Endothelial cell of umbilical vein (primary cell): ENCODE results near the gene TM6SF1. TPM values are rescaled to one million over a fixed set of nuclear protein-coding genes. Genes with fewer than 3 reads are reported as not detected.

Source experiments
- BruUV-seq: library from RNA; stranded (reverse); fragments of 400-500 nt; replicated peaks from 2 replicates; lab custom pipeline; 2021; lab: Mats Ljungman, UMichigan
- CTCF ChIA-PET: fragments of 300-600, 350-600 bp; sonication (Branson Sonifier 250); formaldehyde crosslinking; loops from one replicate; lab custom pipeline; 2021; ENCODE audit warnings: antibody characterized with exemption, inconsistent platforms; lab: Charles Lee
- POLR2A ChIA-PET: fragments of 300-600, 350-600 bp; sonication (Branson Sonifier 250); formaldehyde crosslinking; loops from one replicate; lab custom pipeline; 2021; ENCODE audit warnings: antibody characterized with exemption, inconsistent platforms; lab: Charles Lee
- DNase-seq: peaks from one replicate; pipeline ENCODE4 v3.0.0-alpha.2; 2011; ENCODE audit warnings: low read depth, low spot score
- FAIRE-seq: peaks from 2 replicates; lab custom pipeline; 2011; peaks lifted over from hg19 to GRCh38; lab: Jason Lieb, UNC
- H2AFZ ChIP-seq: 2 replicates; pipeline ENCODE4 v1.6.0; 2012; ENCODE audit warnings: low read depth, low read length, control low read depth, inconsistent platforms
- H3K27ac ChIP-seq: 2 replicates; pipeline ENCODE4 v1.5.1; 2011; ENCODE audit warnings: low read depth, mild to moderate bottlenecking, control low read depth, low read length, moderate library complexity; ENCODE audit not compliant: insufficient read depth
- H3K27me3 ChIP-seq, 2 experiments: 2 replicates each; pipeline versions ENCODE4 v1.6.0 to v1.6.1; 2011; ENCODE audit warnings: low read length in 2 of 2, mixed read lengths in 1 of 2; ENCODE audit not compliant: control insufficient read depth in 2 of 2, insufficient read depth in 2 of 2
- H3K36me3 ChIP-seq, 2 experiments: 2 replicates in 1 of 2; 3 replicates in 1 of 2; pipeline ENCODE4 v1.5.1; 2011; ENCODE audit warnings: low read length in 2 of 2, mild to moderate bottlenecking in 1 of 2, moderate library complexity in 1 of 2; ENCODE audit not compliant: control insufficient read depth in 2 of 2, insufficient read depth in 2 of 2; ENCODE audit errors: extremely low read depth in 1 of 2
- H3K4me1 ChIP-seq: 3 replicates; pipeline ENCODE4 v1.5.1; 2011; ENCODE audit warnings: mild to moderate bottlenecking, low read length; ENCODE audit not compliant: control insufficient read depth, insufficient read depth; ENCODE audit errors: extremely low read depth
- H3K4me2 ChIP-seq: 2 replicates; pipeline ENCODE4 v1.6.1; 2011; ENCODE audit warnings: low read length, control low read depth, mixed read lengths; ENCODE audit not compliant: insufficient read depth
- H3K4me3 ChIP-seq, 3 experiments: fragments of 200-600 bp in 1 of 3; sonication (generic), shearing (Covaris generic) in 1 of 3; replicated peaks in 1 of 3; 2 replicates each; pipeline ENCODE4 v1.5.1; 2011 to 2016; ENCODE audit warnings: control low read depth in 3 of 3, low read length in 3 of 3, mild to moderate bottlenecking in 2 of 3, inconsistent platforms in 1 of 3, low read depth in 1 of 3, moderate library complexity in 1 of 3; ENCODE audit not compliant: insufficient read depth in 1 of 3
- H3K79me2 ChIP-seq: 2 replicates; pipeline ENCODE4 v1.6.0; 2012; ENCODE audit warnings: low read length, inconsistent platforms; ENCODE audit not compliant: control insufficient read depth, insufficient read depth
- H3K9ac ChIP-seq: replicated peaks from 2 replicates; pipeline ENCODE3; 2011; ENCODE audit warnings: low read length, control low read depth; ENCODE audit not compliant: insufficient read depth; ENCODE audit errors: extremely low read depth
- H3K9me1 ChIP-seq: replicated peaks from 3 replicates; pipeline ENCODE4 v1.6.0; 2011; ENCODE audit warnings: mild to moderate bottlenecking, low read length; ENCODE audit not compliant: control insufficient read depth, insufficient read depth; ENCODE audit errors: extremely low read depth
- H3K9me3 ChIP-seq: replicated peaks from 2 replicates; pipeline ENCODE4 v1.5.1; 2012; ENCODE audit warnings: low read length, inconsistent platforms; ENCODE audit not compliant: control insufficient read depth, insufficient read depth
- H4K20me1 ChIP-seq: replicated peaks from 2 replicates; pipeline ENCODE3; 2011; ENCODE audit warnings: mild to moderate bottlenecking, low read length; ENCODE audit not compliant: control insufficient read depth, insufficient read depth; ENCODE audit errors: extremely low read depth
- EZH2 ChIP-seq: IDR thresholded peaks from 2 replicates; pipeline ENCODE4 v1.6.1; 2012; ENCODE audit warnings: borderline replicate concordance, low read depth, mild to moderate bottlenecking, moderate library complexity, low read length, inconsistent platforms; ENCODE audit not compliant: severe bottlenecking
- FOS ChIP-seq: IDR thresholded peaks from 2 replicates; pipeline ENCODE4 v1.6.1; 2011; ENCODE audit warnings: mild to moderate bottlenecking, low read length, moderate library complexity, borderline replicate concordance; ENCODE audit not compliant: insufficient read depth
- GATA2 ChIP-seq: IDR thresholded peaks from 2 replicates; pipeline ENCODE4 v1.7.0; 2011; ENCODE audit warnings: low read depth, mild to moderate bottlenecking, moderate library complexity, mixed read lengths, low read length; ENCODE audit not compliant: insufficient read length, insufficient read depth
- MYC ChIP-seq: IDR thresholded peaks from one replicate; pipeline ENCODE4 v1.6.1; 2011; ENCODE audit warnings: mild to moderate bottlenecking, low read depth, low read length
- POLR2A ChIP-seq: IDR thresholded peaks from 2 replicates; pipeline ENCODE4 v1.6.1; 2012; ENCODE audit warnings: low read depth, mild to moderate bottlenecking, control low read depth, low read length
- POLR2AphosphoS5 ChIP-seq: IDR thresholded peaks from 2 replicates; pipeline ENCODE4 v1.6.1; 2012; ENCODE audit warnings: low read depth, mild to moderate bottlenecking, control low read depth, low read length, moderate library complexity; ENCODE audit not compliant: insufficient read depth
- dilution Hi-C: fragments of 300-500 bp; cut with MboI; formaldehyde crosslinking; loops from one replicate; pipeline ENCODE4 v1.15.0; 2019; ENCODE audit warnings: low sequenced_read_pairs; ENCODE audit not compliant: extremely low pct_ligation_motif_present
- intact Hi-C: fragments of 100-400 bp; cut with micrococcal nuclease; formaldehyde crosslinking; loops from one replicate; pipeline ENCODE4 v1.10.0; 2022
- polyA plus RNA-seq, 4 experiments: library from polyadenylated mRNA; depleted of rRNA in 3 of 4; stranded (reverse) in 3 of 4; unstranded in 1 of 4; fragments of >200 nt; gene quantifications; 2 replicates each; pipeline versions ENCODE4 v1.2.1 to v1.2.3, GENCODE V29; 2011 to 2012; ENCODE audit warnings: missing spikeins in 1 of 4
- total RNA-seq: library from RNA; stranded (reverse); gene quantifications from 2 replicates; pipeline ENCODE4 v1.2.3, GENCODE V29; 2021
- TF ChIP-seq, protein P1 (sequence below), 2 donors: IDR thresholded peaks; 1 replicate in 1 of 2; 2 replicates in 1 of 2; pipeline ENCODE4 v1.5.1; 2011; ENCODE audit warnings: low read length in 2 of 2, mild to moderate bottlenecking in 2 of 2, moderate library complexity in 2 of 2, control low read depth in 1 of 2, inconsistent platforms in 1 of 2, low read depth in 1 of 2; ENCODE audit not compliant: insufficient read depth in 1 of 2; ENCODE audit errors: extremely low read depth in 1 of 2
- TF ChIP-seq, protein P2 (sequence below): IDR thresholded peaks from 2 replicates; pipeline ENCODE4 v1.6.1; 2011; ENCODE audit not compliant: insufficient read depth, insufficient read length

TM6SF1 gene
- total and polyA plus RNA-seq, 2 donors (not counting 3 experiments of a cell fraction or from before 2014, with no cell fraction given): 26.5 to 38.0 TPM

DNA sequence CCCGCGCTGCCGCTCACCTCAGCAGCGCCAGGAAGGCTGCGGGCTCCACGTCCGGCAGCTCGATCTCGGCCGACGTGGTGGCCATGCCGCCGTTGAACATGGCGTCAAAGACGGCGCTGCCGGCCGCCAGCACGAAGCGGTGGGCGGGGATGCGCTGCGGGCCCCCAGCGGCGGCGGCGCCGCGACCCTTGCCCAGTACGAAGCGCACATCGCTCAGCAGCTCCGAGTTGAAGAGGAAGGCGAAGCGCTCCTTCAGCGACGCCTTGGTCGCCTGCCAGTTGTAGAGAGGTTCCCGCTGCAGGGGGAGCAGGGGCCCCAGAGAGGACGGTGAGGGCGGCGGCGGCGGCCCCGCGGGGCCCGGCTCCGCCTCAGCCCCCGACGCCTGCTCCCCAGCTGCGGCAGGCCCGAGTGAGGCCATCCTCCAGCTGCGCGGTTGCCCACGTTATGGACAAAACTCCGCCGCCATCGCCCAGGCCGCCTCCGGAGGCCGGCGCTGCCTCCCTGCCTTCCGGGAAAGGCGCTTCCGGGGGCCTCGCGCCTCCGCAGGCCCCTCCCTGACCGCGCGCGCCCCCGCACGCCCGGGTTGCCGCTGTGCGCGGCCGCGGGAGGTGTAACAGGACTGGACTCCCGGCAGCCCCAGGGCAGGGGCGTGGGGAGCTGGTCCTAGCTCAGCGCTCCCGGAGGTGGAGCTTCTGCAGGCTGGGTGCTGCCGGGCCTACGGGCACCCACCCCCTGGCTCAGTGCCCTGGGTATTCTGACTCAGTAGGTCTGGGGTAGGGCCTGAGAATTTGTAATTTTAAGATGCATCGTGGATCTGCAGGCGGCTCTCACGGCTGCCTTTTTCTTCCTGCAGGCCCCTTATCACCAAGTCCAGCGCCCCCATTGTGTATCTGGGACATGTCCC lies 40.5 kb upstream of the TM6SF1 start, which contains the start of gene BTBD1:
TSS of gene BTBD1 (minus strand) at position 519 of the 904 bp plus-strand sequence. CDS start at position 418, 101 bp downstream.
- Histone ChIP-seq H2AFZ (peak within 1 kb of the TSS; percentile 99), H3K4me1 (peaks cover 36% of the 10 kb centered on the region), H3K9ac (peak within 1 kb of the TSS; percentile 96), H3K27ac (peak within 1 kb of the TSS; percentile 66), H3K4me3 (peak within 1 kb of the TSS; percentile 75 to 99 (median 98)), H4K20me1 (peaks cover 13% of the 10 kb centered on the region), H3K4me2 (peak within 1 kb of the TSS; percentile 96), H3K9me3 (no peaks in the 10 kb centered on the region), H3K9me1 (peaks cover 3% of the 10 kb centered on the region), H3K79me2 (peaks cover 49% of the 10 kb centered on the region), H3K27me3 (no peaks in the 10 kb centered on the region), H3K36me3 (no peaks in the 10 kb centered on the region)
- POLR2A ChIA-PET: interaction anchor here (0.6 to 1.0 kb wide), 3 partner anchors 14 to 60 kb away, joined by 3 to 4 read pairs (median 4); no protein-coding TSS in a partner anchor
- CTCF ChIA-PET: interaction anchor here (0.7 to 1.9 kb wide), 11 partner anchors 10 to 56 kb away, joined by 3 to 22 read pairs (median 4); partner anchors contain the start of genes C15orf40 and TM6SF1
- no peak for TF ChIP-seq MYC
- TF ChIP-seq EZH2: no peak
- peak; percentile 95 for TF ChIP-seq POLR2A
- TF ChIP-seq, protein P1, sequence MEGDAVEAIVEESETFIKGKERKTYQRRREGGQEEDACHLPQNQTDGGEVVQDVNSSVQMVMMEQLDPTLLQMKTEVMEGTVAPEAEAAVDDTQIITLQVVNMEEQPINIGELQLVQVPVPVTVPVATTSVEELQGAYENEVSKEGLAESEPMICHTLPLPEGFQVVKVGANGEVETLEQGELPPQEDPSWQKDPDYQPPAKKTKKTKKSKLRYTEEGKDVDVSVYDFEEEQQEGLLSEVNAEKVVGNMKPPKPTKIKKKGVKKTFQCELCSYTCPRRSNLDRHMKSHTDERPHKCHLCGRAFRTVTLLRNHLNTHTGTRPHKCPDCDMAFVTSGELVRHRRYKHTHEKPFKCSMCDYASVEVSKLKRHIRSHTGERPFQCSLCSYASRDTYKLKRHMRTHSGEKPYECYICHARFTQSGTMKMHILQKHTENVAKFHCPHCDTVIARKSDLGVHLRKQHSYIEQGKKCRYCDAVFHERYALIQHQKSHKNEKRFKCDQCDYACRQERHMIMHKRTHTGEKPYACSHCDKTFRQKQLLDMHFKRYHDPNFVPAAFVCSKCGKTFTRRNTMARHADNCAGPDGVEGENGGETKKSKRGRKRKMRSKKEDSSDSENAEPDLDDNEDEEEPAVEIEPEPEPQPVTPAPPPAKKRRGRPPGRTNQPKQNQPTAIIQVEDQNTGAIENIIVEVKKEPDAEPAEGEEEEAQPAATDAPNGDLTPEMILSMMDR (IDR thresholded peaks at IDR 0.05; ENCODE audit: extremely low read depth in 1 of 2, insufficient read depth in 1 of 2, low read depth in 1 of 2, low read length in 2 of 2): peak in 1 of 2 donors; percentile 14
- TF ChIP-seq, protein P2, sequence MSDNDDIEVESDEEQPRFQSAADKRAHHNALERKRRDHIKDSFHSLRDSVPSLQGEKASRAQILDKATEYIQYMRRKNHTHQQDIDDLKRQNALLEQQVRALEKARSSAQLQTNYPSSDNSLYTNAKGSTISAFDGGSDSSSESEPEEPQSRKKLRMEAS: peak; percentile 14
- TF ChIP-seq POLR2AphosphoS5: peak; percentile 95
- no peak for TF ChIP-seq GATA2
- peak; percentile 36 for TF ChIP-seq FOS
- dilution Hi-C loops (no loop called here), intact Hi-C loops (loop anchor here (1.0 kb wide), 6 partner anchors 25 to 139 kb away; partner anchors contain the start of gene C15orf40)
- BruUV-seq: no TSS peak
- peak; percentile 90 for FAIRE-seq
- peak; percentile 93 for DNase-seq
